AG04450 (cell line): ENCODE results near the gene SELPLG. TPM values are rescaled to one million over a fixed set of nuclear protein-coding genes. Genes with fewer than 3 reads are reported as not detected.

ENCODE experiments used
- CTCF ChIA-PET: fragments of 300-600, 350-600 bp; formaldehyde crosslinking; extraction: SDS; loops from one replicate; lab custom pipeline; 2022; ENCODE audit warnings: antibody characterized with exemption, inconsistent platforms; lab: Charles Lee
- POLR2A ChIA-PET: fragments of 350-600 bp; formaldehyde crosslinking; extraction: SDS; loops from one replicate; lab custom pipeline; 2021; ENCODE audit warnings: antibody characterized with exemption, inconsistent platforms; lab: Yijun Ruan, JAX
- DNase-seq: peaks from one replicate; pipeline ENCODE4 v3.0.0-alpha.2; 2011; ENCODE audit warnings: low read depth, low spot score
- H3K27ac ChIP-seq: one replicate; pipeline ENCODE4 v1.5.1; 2012; ENCODE audit warnings: low read depth, low read length, control low read depth
- H3K27me3 ChIP-seq: one replicate; pipeline ENCODE4 v1.6.0; 2012; ENCODE audit warnings: low read length; ENCODE audit not compliant: control insufficient read depth, insufficient read depth
- H3K4me3 ChIP-seq: 2 replicates; pipeline ENCODE4 v1.5.1; 2011; ENCODE audit warnings: mild to moderate bottlenecking, low read depth, low read length, control low read depth
- H3K9me3 ChIP-seq: 2 replicates; pipeline ENCODE4 v1.5.1; 2012; ENCODE audit warnings: low read length; ENCODE audit not compliant: control insufficient read depth, insufficient read depth
- CTCF ChIP-seq: IDR thresholded peaks from 2 replicates; pipeline ENCODE4 v1.5.1; 2011; ENCODE audit warnings: low read depth, low read length, control low read depth, inconsistent platforms
- polyA plus RNA-seq: library from polyadenylated mRNA; depleted of rRNA; stranded (reverse); fragments of >200 nt; gene quantifications from 2 replicates; pipeline ENCODE4 v1.2.3, GENCODE V29; 2011

The SELPLG gene
- polyA plus RNA-seq, 1 experiment, result 6.1 TPM

- Histone ChIP-seq H3K27me3 (no peaks in the 10 kb centered on the region), H3K4me3 (no peak overlapping the region), H3K9me3 (peaks cover 7% of the 10 kb centered on the region), H3K27ac (no peak overlapping the region)
- CTCF ChIA-PET, result interaction anchor here (1.1 to 11.2 kb wide), 4 partner anchors 9 to 50 kb away, joined by 3 to 508 read pairs (median 40); partner anchors contain the start of genes ISCU and SART3
- POLR2A ChIA-PET, result interaction anchor here (0.6 to 1.5 kb wide), 2 partner anchors 55 to 188 kb away, joined by 3 read pairs; partner anchors contain the start of gene SART3
- no peak for TF ChIP-seq CTCF
- DNase-seq, result no peak
Observed at GRCh38 chr12:108616359-108616758, 17.3 kb downstream of the SELPLG start.

GRCh38 chr12:108615918-108616317 is 17.8 kb downstream of the SELPLG start:
- POLR2A ChIA-PET, result interaction anchor here (0.6 to 1.5 kb wide), 3 partner anchors 16 to 189 kb away, joined by 3 read pairs; partner anchors contain the start of gene SART3

GRCh38 chr12:108614639-108615038 is 19.1 kb downstream of the SELPLG start:
- no peak for DNase-seq
- Histone ChIP-seq H3K9me3 (peaks cover 7% of the 10 kb centered on the region), H3K27ac (no peak overlapping the region), H3K27me3 (no peaks in the 10 kb centered on the region), H3K4me3 (no peak overlapping the region)
- POLR2A ChIA-PET, result no interaction called here
- CTCF ChIA-PET, result interaction anchor here (11.2 kb wide), 1 partner anchor 48 kb away, joined by 508 read pairs; the partner anchor contains the start of genes ISCU and SART3
- TF ChIP-seq CTCF, result no peak

More at GRCh38 chr12:108615918-108616317, 17.8 kb downstream of the SELPLG start:
- no peak for DNase-seq
- H3K4me3 ChIP-seq, result no peak overlapping the region
- no peak overlapping the region for H3K27ac ChIP-seq
- peaks cover 7% of the 10 kb centered on the region for H3K9me3 ChIP-seq
- TF ChIP-seq CTCF, result no peak
- no peaks in the 10 kb centered on the region for H3K27me3 ChIP-seq
- CTCF ChIA-PET, result interaction anchor here (0.7 to 11.2 kb wide), 3 partner anchors 31 to 187 kb away, joined by 4 to 508 read pairs (median 4); partner anchors contain the start of genes ISCU and SART3

GRCh38 chr12:108614041-108614440 is 19.7 kb downstream of the SELPLG start:
- ChIA-PET CTCF (interaction anchor here (11.2 kb wide), 1 partner anchor 47 kb away, joined by 508 read pairs; the partner anchor contains the start of genes ISCU and SART3), POLR2A (no interaction called here)
- DNase-seq, result no peak
- no peak for TF ChIP-seq CTCF
- H3K27me3 ChIP-seq, result no peaks in the 10 kb centered on the region
- H3K4me3 ChIP-seq, result no peak overlapping the region
- H3K9me3 ChIP-seq, result peaks cover 7% of the 10 kb centered on the region
- no peak overlapping the region for H3K27ac ChIP-seq

GRCh38 chr12:108613548-108613947 is 20.1 kb downstream of the SELPLG start:
- no peak for DNase-seq
- CTCF ChIA-PET, result interaction anchor here (11.2 kb wide), 1 partner anchor 47 kb away, joined by 508 read pairs; the partner anchor contains the start of genes ISCU and SART3

More at GRCh38 chr12:108613548-108613947, 20.1 kb downstream of the SELPLG start:
- Histone ChIP-seq H3K27ac (no peak overlapping the region), H3K27me3 (no peaks in the 10 kb centered on the region), H3K9me3 (peaks cover 7% of the 10 kb centered on the region), H3K4me3 (no peak overlapping the region)
- TF ChIP-seq CTCF, result no peak
- POLR2A ChIA-PET, result no interaction called here
